Measurements from ENCODE around the gene PGAP2. TPM values are rescaled to one million over a fixed set of nuclear protein-coding genes. Genes with fewer than 3 reads are reported as not detected.
"Not testable (repeated sequence)": the region's sequence is repeated elsewhere in the genome, so short reads cannot be mapped to it uniquely, and the experiment has no call there.

Gene PGAP2
- polyA plus RNA-seq (ENCODE audit: insufficient read length in 3 of 3), result 10 to 100 TPM; 37.3 to 38.6 (median 38.6) TPM

DNA sequence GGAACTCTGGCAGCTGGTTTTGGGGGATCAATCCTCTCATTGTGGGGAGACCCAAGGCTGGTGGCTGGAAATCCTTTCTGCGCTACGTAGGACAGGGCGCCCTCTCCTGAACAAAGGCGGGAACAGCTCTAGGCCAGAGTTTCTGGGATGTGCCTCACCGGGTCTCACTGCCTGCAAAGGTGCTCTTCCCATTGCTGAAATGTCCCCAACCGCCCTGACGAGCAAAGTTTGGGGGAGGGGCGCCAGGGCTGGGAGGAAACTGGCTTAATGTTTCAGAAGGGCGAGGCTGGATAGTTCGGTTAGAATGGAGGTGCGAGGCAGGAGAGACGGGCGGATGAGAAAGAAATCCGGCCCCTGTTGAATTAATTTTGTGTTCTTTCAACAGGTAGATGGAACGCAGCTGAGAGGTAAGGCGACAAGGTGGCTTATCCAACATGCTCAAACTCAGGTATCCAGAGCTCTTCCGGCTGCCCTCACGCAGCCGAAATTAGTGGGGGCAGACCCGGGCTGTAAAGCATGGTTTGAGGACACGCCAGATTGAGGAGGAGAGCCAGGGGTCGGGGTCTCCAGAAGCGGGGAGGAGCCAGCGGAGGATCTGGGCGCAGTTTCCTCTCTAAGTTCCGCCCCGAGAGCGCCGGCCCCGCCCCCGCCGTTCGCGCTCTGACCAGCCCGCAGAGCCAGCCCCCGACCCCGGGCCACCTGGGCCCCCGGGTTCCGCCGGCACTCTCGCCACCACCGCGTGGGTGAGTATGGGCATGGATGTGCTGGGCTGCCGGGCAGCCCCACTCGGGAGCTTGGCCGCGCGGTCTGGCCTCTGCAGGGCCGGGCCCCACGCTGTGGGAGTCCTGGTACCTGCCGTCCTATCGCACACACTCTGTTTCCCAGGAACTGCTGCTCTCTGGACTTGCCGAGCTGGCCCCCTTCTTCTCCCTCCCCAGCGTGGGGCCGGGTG lies at the start of gene PGAP2:
TSS of gene PGAP2 (plus strand) at position 652 of the 952 bp plus-strand sequence. CDS start 2,700 bp downstream, outside the sequence.
- peak in 1 of 3 donors; percentile 68 for DNase-seq (ENCODE audit: low read depth in 3 of 3, low spot score in 2 of 3)

GRCh38 chr11:3764266-3764665 lies 44.1 kb upstream of the PGAP2 start:
- no peak for DNase-seq (ENCODE audit: low read depth in 3 of 3, low spot score in 2 of 3)

DNA sequence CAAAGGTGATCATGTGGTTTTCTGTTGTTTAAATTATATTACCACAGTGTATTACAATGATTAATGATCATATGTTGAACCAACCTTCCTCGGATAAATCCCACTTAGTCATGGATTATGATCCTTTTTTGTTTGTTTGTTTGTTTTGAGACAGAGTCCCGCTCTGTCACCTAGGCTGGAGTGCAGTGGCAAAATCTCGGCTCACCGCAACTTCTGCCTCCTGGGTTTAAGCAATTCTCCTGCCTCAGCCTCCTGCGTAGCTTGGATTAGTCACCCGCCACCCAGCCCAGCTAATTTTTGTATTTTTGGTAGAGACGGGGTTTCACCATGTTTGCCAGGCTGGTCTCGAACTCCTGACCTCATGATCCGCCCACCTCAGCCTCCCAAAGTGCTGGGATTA lies 41.5 kb upstream of the PGAP2 start:
- DNase-seq (ENCODE audit: low read depth in 3 of 3, low spot score in 2 of 3), result not testable (repeated sequence)

- DNase-seq (ENCODE audit: low read depth in 3 of 3, low spot score in 2 of 3), result no peak
Measured at GRCh38 chr11:3767536-3767935, 40.8 kb upstream of the PGAP2 start.

GRCh38 chr11:3773180-3773579 lies 35.2 kb upstream of the PGAP2 start:
- DNase-seq (ENCODE audit: low read depth in 3 of 3, low spot score in 2 of 3), result no peak

DNA sequence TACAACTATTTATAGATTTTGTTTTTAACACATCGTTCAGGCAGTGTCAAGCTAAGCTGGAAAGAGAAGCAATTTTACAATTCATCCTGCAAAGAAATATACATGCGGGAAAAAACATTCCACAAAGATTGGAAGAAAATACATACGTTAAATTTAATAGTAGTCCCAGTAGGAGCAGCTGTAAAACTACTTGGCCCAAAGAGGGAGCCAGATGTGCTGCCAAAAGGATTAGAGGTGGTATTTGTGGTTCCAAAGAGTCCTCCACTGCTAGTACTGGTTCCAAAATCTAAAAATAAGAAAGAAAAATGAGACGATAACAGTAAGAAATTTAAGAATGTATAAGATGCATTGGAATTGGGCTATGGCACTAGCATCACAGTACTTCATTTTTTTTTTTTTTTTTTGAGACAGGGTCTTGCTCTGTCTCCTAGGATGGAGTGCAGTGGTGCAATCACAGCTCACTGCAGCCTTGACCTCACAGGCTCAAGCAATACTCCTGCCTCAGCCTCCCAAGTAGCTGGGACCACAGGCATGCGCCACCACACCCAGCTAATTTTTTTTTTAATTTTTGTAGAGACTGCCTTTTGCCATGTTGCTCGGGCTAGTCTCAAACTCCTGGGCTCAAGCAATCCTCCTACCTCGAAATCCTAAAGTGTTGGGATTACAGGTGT lies 32.5 kb upstream of the PGAP2 start:
- no peak for DNase-seq (ENCODE audit: low read depth in 3 of 3, low spot score in 2 of 3)

DNA sequence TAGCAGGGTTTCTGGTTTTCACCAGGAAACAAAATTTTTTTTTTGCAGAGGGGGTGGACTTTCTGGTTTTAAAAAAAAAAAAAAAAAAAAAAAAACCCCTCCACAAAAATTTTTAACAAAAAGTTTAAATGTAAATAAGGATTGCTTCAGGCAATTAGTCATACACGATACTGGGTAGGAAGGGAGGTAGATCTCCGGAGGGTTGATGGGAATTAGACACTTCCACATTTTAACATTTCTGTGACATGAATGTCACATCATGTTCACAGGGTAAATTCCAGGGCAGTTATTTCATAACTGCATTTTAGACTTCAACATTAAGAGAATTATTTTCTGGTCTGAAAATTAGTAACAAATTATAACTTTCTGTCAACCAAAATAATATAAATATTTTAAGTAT lies 26.9 kb upstream of the PGAP2 start:
- no peak for DNase-seq (ENCODE audit: low read depth in 3 of 3, low spot score in 2 of 3)

- no peak for DNase-seq (ENCODE audit: low read depth in 3 of 3, low spot score in 2 of 3)
Measured at GRCh38 chr11:3782963-3783362, 25.4 kb upstream of the PGAP2 start.

DNA sequence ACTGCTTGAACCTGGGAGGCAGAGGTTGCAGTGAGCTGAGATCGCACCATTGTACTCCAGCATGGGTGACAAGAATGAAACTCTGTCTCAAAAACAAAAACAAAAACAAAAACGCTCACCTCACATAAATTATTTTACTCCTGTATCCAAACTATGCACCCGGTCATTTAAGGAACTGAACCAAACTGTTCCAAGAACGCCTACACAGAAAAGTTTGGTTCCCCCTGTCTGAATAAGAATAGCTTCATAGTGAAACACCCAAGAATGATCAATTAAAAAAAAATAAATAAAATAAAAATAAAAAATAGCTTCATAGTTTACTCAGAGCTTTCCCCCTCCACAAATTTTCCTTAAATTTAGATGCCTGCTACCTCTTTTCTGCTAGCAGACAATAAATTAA lies 24.7 kb upstream of the PGAP2 start:
- no peak for DNase-seq (ENCODE audit: low read depth in 3 of 3, low spot score in 2 of 3)

DNA sequence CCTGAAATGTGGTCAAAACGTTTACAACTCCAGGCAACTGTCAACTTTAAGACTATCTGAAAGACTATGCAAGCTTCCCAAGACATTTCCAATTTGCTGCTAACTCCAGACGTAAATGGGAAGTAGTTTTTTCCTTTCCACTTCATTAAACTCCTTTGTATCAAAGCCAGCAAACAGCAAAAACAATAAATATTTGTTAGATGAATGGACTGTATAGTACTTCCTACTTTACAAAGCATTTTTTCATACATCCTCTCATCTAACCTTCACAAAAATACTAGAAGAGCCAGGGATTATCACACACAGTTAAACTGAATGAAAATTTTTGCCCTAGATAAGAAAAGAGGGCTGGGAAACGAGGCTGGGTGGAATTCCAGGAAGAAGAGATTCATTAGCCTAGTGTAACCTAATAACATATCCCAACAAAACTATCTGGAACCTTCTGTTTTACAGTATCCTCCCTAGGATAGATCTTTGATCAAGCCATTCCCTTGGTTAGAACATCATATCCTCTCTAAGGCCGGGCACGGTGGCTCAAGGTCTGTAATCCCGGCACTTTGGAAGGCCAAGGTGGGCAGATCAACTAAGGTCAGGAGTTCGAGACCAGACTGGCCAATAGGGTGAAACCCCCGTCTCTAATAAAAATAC lies 21.5 kb upstream of the PGAP2 start:
- DNase-seq (ENCODE audit: low read depth in 3 of 3, low spot score in 2 of 3), result no peak

GRCh38 chr11:3794387-3794786 lies 14.0 kb upstream of the PGAP2 start:
- DNase-seq (ENCODE audit: low read depth in 3 of 3, low spot score in 2 of 3), result not testable (repeated sequence)

DNA sequence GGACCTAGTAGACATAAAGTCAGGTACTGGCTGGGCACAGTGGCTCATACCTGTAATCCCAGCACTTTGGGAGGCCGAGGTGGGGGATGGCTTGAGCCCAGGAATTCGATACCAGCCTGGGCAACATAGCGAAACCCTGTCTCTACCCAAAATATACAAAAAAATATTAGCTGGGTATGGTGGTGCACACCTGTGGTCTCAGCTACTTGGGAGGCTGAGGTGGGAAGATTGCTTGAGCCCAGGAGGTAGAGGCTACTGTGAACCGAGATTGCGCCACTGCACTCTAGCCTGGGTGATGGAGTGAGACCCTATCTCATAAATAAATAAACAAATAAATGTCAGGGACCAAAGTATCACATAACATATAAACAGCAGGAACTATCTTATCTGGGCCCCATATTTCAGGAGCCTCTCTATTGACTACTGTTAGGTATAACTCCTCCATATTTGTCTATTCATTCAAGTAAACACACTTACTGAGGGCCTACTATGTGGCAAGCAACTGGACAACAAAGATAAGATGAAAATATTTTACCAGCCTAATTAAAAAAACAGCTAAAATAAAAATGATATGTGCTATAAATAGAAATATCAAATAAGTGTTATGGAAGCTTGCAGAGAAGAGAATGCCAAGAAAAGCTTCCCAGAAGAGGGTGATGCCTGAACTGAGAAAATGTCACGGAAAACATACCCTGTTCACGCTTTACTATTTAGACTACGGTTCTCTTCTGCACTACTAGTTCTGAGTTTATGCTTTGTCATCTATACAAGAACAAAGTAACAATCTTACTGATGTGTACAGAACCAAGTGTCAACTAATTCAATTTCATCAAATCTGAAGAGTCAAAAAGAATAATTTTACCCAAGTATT lies 13.0 kb upstream of the PGAP2 start:
- DNase-seq (ENCODE audit: low read depth in 3 of 3, low spot score in 2 of 3), result no peak

DNA sequence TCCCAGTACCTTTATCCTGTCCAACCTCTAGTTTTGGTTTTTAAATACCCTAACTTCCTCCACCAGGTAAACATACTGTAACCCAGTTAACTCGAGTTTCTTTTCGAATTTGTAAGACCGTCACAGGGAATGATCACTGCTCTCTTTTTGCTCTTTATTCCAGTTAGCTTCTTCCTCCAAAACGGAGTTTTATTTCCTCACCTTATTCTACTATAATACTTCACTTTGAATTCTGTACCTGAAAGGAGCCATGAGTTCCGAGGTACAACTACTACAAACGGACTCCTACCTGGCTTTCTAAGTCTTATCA lies 12.4 kb upstream of the PGAP2 start:
- no peak for DNase-seq (ENCODE audit: low read depth in 3 of 3, low spot score in 2 of 3)

DNA sequence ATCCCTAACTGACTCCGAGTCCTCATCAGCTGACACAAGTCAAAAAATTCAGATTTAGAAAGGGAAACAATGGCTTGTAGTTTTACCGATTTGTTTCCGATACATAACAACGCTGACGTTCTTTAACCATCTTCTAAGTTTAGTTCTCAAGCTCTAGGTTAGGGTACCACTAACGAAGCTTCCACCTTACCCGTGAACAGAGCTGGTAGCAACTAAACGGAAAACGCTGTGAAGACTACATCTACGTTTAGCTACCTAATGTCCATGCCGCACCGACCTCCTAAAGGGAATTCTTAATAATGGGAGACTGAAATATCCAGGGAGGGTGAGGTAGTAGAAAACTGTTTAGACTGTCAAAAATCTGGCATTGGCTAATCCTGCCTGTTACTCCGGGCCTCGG lies 12.0 kb upstream of the PGAP2 start:
- DNase-seq (ENCODE audit: low read depth in 3 of 3, low spot score in 2 of 3), result no peak

DNA sequence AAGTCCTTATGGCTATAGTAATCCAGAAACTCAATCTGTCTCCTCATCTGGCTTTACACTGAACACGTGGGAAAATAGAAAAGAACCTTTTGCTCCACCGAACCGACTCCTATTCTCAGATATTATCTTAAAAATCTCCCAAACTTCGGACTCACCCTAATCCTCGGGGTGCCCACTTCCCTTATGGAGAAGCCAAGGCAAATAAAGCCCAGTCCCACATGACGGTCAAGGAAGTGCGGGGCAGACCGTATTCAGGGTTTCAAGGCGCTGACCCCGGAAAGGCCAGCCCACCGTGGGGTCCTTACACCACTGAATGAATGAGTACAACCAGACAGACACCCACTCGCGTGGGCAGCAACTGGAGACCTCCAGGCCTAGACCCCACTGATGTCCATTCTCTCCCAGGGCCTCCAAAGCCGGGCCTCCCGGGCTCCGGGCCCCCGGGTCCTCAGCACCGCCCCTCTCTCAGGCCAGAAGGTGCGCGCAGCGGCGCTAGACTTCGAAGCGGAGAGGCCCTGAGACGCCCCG lies 11.5 kb upstream of the PGAP2 start:
- peak in 1 of 3 donors; percentile 35 for DNase-seq (ENCODE audit: low read depth in 3 of 3, low spot score in 2 of 3)

- peak; percentile 97 to 99 (median 97) for DNase-seq (ENCODE audit: low read depth in 3 of 3, low spot score in 2 of 3)
Measured at GRCh38 chr11:3797329-3798090, 10.8 kb upstream of the PGAP2 start, which contains the start of gene NUP98. Gene NUP98 (minus strand): TSS chr11:3797554. CDS start chr11:3782117, 15,437 bp downstream.

DNA sequence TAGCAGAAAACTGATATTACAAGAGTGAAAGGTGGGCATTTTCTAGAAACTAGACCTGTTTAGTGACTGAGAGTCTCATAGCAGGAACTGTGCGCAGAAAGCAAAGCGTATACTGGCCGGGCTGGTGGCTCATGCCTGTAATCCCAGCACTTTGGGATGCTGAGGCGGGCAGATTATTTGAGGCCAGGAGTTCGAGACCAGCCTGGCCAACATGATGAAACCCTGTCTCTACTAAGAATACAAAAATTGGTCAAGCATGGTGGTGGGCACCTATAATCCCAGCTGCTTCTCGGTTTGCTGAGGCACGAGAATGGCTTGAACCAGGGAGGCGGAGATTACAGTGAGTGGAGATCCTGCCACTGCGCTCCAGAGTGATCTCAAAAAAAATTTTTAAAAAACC lies 9.2 kb upstream of the PGAP2 start:
- no peak for DNase-seq (ENCODE audit: low read depth in 3 of 3, low spot score in 2 of 3)

- DNase-seq (ENCODE audit: low read depth in 3 of 3, low spot score in 2 of 3), result no peak
Measured at GRCh38 chr11:3799873-3800272, 8.5 kb upstream of the PGAP2 start.

DNA sequence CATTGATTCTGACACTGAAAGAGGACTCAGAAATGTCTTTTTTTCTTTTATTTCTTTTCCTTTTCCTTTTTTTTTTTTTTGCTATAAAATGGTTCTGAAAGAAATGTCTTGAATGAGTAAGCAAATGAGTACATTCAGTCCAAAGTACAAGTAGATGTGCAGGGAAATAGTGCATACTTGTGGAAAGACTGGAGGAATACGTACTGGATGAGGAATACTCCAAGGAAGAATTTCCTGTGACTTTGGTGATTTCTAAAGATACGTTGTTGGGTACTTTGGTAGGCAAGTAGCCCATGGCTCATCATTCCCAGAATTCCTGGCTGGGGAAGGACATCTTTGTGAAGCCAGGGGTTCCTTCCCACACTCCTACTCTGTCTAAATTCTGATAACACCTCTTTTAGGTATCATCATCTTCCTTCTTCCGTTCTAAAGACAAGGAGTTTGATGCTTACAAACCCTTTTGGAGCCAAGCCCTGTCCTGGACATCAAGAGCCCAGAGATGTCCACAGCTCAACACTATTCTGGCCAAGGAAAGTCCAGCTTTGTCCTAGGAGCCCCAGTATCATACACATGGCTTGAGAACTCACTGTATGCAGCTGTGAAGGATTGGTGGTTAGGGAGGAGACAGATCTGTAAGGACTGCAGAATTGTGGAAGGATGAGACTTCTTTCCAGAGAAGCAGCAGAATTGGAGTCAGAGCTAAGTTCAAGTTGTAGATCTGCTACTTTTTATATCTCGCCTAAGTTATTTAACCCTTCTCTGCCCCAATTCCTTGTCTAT lies 6.2 kb upstream of the PGAP2 start:
- no peak for DNase-seq (ENCODE audit: low read depth in 3 of 3, low spot score in 2 of 3)
